HEK293T (cell line): ENCODE results near the gene LTN1.
"Not testable (repeated sequence)": the region's sequence is repeated elsewhere in the genome, so short reads cannot be mapped to it uniquely, and the experiment has no call there.

Experiments
- ARNT ChIP-seq: fragments of 450-650 bp; IDR thresholded peaks from 2 replicates; pipeline ENCODE4 v1.6.1; 2017; ENCODE audit warnings: mild to moderate bottlenecking
- SP1 ChIP-seq: fragments of 450-650 bp; IDR thresholded peaks from 2 replicates; pipeline ENCODE4 v1.6.1; 2017
- SUZ12 ChIP-seq: fragments of 450-650 bp; IDR thresholded peaks from 2 replicates; pipeline ENCODE4 v1.6.1; 2016; ENCODE audit warnings: mild to moderate bottlenecking

- not testable (repeated sequence) for TF ChIP-seq SP1, SUZ12, ARNT
Measured at GRCh38 chr21:28988146-28988545, 4.5 kb downstream of the LTN1 start.
